HEK293T (cell line): ENCODE results near the gene VPS9D1.

Source experiments
- ARNT ChIP-seq: fragments of 450-650 bp; IDR thresholded peaks from 2 replicates; pipeline ENCODE4 v1.6.1; 2017; ENCODE audit warnings: mild to moderate bottlenecking
- BHLHE40 ChIP-seq: fragments of 450-650 bp; IDR thresholded peaks from 2 replicates; pipeline ENCODE4 v1.6.1; 2016; ENCODE audit warnings: mild to moderate bottlenecking, moderate library complexity, borderline replicate concordance
- CTBP1 ChIP-seq: fragments of 450-650 bp; IDR thresholded peaks from 2 replicates; pipeline ENCODE4 v1.6.1; 2016; ENCODE audit warnings: borderline replicate concordance
- SP1 ChIP-seq: fragments of 450-650 bp; IDR thresholded peaks from 2 replicates; pipeline ENCODE4 v1.6.1; 2017
- SUZ12 ChIP-seq: fragments of 450-650 bp; IDR thresholded peaks from 2 replicates; pipeline ENCODE4 v1.6.1; 2016; ENCODE audit warnings: mild to moderate bottlenecking

- no peak for TF ChIP-seq SUZ12
- no peak for TF ChIP-seq ARNT
- no peak for TF ChIP-seq BHLHE40
- no peak for TF ChIP-seq SP1
- TF ChIP-seq CTBP1, result no peak
Observed at GRCh38 chr16:89727406-89728120, 6.9 kb upstream of the VPS9D1 start.
